NB4 (cell line): ENCODE results near the gene SASH1.

Experiments used
- DNase-seq: peaks from one replicate; pipeline ENCODE4 v3.0.0; 2010; ENCODE audit warnings: low read depth
- H3K4me3 ChIP-seq: one replicate; pipeline ENCODE4 v1.5.1; 2011; ENCODE audit warnings: mild to moderate bottlenecking, low read depth, low read length, moderate library complexity
- CTCF ChIP-seq: IDR thresholded peaks from one replicate; pipeline ENCODE4 v1.5.1; 2012; ENCODE audit warnings: low read depth, low read length
- MYC ChIP-seq: IDR thresholded peaks from 2 replicates; pipeline ENCODE4 v1.6.1; 2011; ENCODE audit warnings: low read depth, low read length
- POLR2A ChIP-seq: IDR thresholded peaks from 2 replicates; pipeline ENCODE4 v1.6.1; 2011; ENCODE audit warnings: mild to moderate bottlenecking; ENCODE audit not compliant: insufficient read length; ENCODE audit errors: extremely low read depth
- TF ChIP-seq, protein P1 (sequence below): IDR thresholded peaks from 2 replicates; pipeline ENCODE4 v1.6.1; 2011; ENCODE audit warnings: low read depth, low read length

SASH1 gene

DNA sequence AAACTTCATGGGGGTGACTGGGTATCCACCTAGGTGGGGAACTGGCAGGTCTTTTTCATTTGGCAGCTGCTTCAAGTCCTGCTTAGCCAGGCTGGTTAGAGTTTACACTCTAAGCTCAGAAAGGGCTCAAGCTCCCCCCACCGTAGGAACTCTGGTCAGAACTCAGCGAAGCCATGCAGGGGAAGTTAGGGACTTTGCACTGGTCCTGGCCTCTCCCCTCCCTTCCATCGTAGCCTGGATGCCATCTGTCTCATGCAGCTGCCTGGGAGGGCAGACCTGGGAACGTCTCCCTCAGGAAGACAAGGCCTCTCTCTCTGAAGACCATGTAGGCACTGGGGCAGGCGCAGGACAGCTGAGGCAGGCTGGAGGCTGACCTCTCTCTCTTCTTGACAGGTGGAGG, 220.4 kb downstream of the SASH1 start:
- TF ChIP-seq CTCF (no peak), POLR2A (no peak), MYC (no peak)
- TF ChIP-seq, protein P1, sequence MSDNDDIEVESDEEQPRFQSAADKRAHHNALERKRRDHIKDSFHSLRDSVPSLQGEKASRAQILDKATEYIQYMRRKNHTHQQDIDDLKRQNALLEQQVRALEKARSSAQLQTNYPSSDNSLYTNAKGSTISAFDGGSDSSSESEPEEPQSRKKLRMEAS = no peak
- H3K4me3 ChIP-seq = no peak overlapping the region
- no peak for DNase-seq

DNA sequence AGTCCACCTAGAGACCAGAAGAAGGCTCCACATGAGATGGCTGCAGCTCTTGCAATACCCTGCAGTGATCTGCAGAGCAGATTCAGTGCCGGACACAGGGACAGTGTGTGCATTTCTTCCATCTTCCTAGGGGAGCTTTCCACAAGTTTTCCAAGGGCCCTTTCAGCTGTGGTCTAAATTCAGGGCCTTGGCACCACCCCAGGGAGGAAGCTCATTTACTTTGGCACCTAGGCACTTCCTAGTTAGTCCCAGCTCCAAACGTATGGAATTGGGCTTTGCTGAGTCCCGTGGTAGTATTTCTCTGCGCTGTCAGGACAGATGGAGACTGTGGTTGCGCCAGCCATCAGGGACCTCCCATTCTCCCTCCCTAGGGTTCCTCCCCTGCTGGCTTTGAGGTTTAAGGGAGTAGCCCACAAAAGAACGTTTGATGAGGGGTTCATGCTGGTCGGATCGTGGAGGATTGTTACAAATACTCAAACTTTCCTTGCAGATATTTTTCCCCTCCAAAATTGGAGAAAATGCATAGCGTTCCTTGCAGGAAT, 221.9 kb downstream of the SASH1 start:
- DNase-seq = peak; percentile 68
- H3K4me3 ChIP-seq = no peak overlapping the region
- TF ChIP-seq, protein P1 = no peak
- TF ChIP-seq POLR2A (no peak), CTCF (no peak), MYC (no peak)

DNA sequence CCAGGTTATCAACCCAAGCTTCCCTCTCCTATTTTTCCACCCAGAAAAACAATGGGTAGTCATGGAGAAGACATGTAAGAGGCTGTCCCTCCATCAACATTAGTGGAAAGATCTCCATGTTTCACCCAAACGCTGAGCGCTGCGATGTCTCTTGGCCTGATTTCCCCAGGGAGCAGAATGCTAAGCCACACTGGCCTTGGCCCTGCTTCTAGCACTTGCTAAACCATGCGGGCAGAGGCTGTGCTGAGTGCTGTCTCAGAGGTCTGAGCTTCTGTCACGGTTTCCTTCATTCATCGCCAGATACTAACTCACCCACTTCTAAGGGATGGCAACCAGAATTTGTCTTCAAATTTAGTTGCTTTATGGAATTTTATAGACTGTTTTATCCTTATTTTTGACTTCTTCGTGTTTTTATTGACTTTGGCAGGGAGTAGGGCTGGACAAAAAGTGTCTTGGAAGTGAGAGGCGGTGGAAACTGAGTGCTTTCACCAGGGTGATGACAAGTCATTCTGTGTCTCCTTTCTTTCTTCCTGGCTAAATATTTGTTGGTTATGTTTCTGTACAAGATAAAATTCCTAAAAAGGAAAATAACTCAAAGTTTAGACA, 222.8 kb downstream of the SASH1 start:
- DNase-seq = peak; percentile 79
- no peak for TF ChIP-seq MYC
- no peak for TF ChIP-seq POLR2A
- TF ChIP-seq, protein P1 = no peak
- TF ChIP-seq CTCF = no peak
- no peak overlapping the region for H3K4me3 ChIP-seq

GRCh38 chr6:148565930-148566663, 223.5 kb downstream of the SASH1 start:
- TF ChIP-seq MYC = no peak
- TF ChIP-seq, protein P1 = 0 out of 2 replicates have a peak, but pooled peaks have one; percentile 38
- H3K4me3 ChIP-seq = no peak overlapping the region
- DNase-seq = peak; percentile 74

GRCh38 chr6:148566664-148567350, 224.2 kb downstream of the SASH1 start:
- no peak for DNase-seq
- TF ChIP-seq MYC = no peak
- TF ChIP-seq CTCF = no peak
- H3K4me3 ChIP-seq = no peak overlapping the region

DNA sequence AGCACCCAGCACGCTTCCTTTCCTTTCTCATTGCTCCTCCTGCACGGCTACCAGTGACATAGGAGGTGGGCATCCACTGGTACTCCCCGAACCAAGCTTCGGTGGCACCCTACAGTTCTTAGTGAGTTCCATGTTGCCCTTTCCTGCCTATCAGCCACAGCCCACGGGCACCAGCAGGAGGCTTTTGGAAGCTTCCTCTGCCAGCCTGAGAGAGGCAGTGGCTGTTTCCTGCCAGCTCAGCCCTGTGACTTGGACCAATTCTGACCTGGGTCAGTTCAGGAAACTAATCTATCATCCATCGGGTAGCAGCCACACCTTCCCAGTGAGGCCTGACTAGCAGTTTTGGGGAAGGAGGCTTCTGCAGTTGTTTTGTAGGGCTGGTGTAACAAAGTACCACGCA, 227.8 kb downstream of the SASH1 start:
- no peak for TF ChIP-seq MYC
- TF ChIP-seq POLR2A = no peak
- TF ChIP-seq, protein P1 = no peak
- no peak for DNase-seq
- no peak overlapping the region for H3K4me3 ChIP-seq
